SW 1271 (cell line): ENCODE results near the gene PRTFDC1.
A peak's percentile ranks its signal among the peaks of the same experiment; 100 is the strongest.
"Not testable (repeated sequence)": the region's sequence is repeated elsewhere in the genome, so short reads cannot be mapped to it uniquely, and the experiment has no call there.

Source experiments
- DNase-seq, 2 experiments: peaks; one replicate each; lab custom pipeline; 2025; lab: John Stamatoyannopoulos, UW

The PRTFDC1 gene

DNA sequence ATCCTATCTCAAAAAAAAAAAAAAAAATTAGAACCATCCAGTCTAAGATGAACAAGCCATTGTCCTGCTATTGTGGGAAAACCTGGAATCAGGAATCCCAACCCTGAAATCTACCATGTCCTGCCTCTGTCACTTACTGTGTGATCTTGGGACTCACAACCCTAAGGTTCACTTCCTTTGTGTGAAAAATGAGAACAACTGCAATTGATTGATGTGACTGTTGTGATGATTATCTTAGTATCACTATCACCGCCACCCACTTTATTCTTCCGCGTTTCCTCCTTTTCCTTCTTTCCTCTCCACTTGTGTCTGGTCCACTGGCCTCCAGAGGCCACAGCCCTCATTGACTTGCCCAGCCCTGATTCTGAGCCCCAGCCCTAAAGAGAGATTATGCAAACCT is 12.6 kb upstream of the PRTFDC1 start:
- no peak for DNase-seq

DNA sequence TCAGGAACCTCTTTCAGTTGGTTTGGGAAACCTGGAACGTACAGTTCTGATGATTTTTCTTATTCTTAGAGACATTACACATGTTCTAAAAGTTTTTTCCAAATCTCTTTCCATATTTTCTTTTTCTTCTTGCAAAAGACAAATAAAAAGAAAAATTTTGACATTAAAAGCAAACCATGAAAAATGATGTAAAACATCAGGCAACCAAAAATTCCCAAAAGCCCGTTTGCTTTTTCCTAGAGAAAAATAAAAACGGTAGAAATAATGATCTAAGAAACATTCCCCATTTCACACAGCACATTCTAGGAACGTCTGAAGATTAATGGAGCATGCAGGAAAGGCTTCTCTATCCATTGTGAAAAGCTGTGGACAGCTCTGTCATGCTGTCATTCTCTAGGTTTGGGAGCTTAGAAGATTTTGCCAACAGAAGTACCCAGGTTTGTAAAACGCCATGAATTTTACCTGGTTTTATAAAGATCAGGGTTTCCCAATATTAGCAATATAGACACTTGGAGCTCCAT is 11.2 kb upstream of the PRTFDC1 start:
- no peak for DNase-seq

DNA sequence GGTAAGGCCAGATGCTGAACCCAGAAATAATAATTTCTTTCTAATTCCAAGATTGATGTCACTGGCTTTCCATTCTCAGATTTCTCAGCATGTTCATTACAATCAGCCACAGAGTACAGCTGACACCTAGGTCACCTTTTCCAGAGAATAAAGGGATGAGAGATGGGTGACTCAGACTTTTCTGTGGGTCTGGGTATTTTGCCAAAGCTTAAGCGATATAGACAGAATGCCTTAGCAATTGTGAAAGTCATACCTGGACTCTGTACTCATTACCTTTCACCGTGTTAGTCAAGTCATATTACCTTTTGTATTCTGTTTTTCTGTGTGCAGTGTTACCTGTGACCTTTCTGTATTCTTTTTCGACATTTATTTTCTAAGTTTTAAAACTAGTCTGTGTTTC is 10.6 kb upstream of the PRTFDC1 start:
- no peak for DNase-seq

DNA sequence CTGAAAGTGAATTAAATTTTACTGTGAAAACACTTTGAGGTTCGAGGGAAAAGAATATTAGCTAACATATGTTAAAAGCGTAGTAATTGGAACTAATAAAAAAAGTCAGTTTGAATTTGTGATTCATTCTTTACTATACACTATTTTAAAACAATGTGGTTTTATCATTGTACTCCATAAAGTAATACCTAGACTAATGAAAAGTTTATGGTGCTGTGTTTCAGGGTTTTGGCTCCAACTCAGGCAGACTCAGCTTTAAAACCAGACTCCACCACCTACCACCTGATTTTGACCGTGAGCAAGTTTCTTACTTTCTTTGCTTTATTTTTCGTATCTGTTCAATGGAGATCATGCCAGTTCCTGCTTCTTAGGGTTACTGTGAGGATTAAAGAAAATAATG is 9.2 kb upstream of the PRTFDC1 start:
- no peak for DNase-seq

DNA sequence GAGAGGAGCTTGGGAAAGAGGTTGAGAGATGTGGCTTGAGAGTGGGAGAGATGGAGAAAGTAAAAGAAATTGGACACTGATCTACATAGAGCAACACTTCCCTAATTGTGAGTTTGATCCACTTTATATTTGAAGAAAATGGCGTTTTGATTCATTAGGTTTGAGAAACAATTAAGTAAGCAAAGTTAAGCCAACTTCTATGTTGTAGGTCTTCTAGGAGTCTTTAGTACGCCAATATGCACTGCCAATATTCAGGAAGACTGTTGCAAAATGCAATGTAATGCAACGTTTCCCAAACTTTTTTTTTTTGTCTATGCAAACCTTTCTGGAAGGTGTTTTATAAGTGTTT is 7.0 kb upstream of the PRTFDC1 start:
- DNase-seq, result no peak

DNA sequence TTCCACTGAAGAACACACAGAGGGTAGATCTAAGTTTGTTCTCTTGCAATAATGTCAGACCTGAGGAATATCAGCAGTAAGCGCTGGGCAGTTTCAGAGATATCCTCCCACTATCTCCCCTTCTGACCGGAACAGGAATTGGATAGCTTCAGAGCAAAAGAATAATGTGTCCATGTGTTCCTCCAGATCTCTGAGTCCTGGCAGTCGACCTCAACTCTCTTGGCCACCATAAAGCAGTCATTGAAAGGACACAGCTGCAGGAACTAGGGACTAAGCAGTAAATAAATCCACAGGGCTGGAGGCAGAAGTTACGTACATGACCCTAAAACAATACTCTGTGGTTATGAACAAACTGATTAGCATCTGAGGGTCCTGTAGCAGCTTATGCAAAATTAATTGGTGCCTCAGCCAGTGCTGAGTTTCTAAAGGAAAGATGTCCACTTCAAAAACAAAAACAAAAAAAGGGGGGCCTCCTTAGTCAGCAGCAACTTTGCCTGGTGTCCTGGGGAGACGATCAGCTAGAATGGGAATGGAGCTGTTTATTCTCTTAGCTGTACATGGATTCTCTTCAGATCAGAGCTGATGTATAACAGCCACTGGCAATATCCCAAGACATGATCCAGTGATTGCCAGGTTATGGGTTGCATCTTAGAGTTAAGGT is 6.4 kb upstream of the PRTFDC1 start:
- DNase-seq, result no peak

DNA sequence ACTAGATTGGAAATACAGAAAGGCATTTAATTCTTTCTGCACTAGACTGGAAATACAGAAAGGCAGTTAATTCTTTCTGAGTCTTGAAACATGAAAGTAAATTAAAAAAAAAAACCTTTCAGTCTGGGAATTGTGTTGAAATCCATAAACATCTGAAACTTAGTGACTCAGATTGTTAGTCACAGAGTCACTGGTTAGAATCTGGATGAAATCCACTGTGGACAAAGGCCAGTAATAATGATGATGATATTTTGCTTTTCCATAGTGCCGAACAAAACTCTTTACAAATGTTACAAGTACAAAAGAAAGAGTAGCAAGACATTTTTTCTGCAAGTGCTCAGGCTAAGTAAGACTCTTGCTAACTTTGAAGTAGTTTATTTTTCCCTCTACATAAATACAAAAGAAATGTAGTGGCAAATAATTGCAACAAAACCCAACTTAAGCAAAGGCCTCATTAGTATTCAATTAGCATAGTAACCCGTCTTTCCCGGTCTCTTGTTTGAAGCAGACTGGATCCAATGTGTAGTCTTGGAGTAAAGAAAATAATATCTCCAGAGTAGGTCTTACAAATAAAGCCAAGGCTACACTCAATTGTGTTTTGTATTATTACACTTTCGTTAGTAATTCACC is 5.8 kb upstream of the PRTFDC1 start:
- DNase-seq, result peak; percentile 5 to 45

DNA sequence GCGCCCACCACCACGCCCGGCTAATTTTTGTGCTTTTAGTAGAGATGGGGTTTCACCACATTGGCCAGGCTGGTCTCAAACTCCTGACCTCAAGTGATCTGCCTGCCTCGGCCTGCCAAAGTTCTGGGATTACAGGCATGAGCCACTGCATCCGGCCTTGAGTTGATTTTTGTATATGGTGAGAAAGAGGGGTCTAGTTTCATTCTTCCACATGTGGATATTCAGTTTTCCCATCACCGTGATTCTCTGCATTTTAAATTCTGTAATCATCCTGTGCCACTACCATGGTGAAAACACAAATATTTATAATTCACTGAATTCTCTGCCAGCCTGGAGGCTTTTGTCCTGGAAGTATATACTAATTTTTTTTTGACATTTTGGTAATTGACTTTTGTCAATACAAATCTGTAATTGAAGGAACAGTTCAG is 5.2 kb upstream of the PRTFDC1 start:
- DNase-seq, result not testable (repeated sequence)

DNA sequence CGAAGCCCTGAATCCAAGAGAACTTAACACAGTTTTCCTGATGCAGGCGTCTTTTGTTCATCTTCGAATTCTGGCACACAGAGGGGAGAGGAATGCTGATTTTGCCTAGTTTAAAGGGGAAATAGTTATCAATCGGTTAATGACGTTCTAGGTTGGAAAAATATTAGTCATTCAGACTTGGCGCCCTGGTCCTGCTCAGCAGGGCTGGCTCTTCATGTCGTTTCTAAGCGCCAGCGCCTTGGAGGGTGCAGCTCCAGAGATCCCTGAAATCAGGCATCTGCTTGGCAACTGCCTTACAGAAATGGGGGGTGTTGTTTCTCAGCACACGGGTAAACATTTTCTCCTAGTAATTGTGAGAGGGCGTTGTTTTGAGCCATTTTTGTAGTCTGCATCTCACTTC is 1.3 kb upstream of the PRTFDC1 start:
- no peak for DNase-seq

DNA sequence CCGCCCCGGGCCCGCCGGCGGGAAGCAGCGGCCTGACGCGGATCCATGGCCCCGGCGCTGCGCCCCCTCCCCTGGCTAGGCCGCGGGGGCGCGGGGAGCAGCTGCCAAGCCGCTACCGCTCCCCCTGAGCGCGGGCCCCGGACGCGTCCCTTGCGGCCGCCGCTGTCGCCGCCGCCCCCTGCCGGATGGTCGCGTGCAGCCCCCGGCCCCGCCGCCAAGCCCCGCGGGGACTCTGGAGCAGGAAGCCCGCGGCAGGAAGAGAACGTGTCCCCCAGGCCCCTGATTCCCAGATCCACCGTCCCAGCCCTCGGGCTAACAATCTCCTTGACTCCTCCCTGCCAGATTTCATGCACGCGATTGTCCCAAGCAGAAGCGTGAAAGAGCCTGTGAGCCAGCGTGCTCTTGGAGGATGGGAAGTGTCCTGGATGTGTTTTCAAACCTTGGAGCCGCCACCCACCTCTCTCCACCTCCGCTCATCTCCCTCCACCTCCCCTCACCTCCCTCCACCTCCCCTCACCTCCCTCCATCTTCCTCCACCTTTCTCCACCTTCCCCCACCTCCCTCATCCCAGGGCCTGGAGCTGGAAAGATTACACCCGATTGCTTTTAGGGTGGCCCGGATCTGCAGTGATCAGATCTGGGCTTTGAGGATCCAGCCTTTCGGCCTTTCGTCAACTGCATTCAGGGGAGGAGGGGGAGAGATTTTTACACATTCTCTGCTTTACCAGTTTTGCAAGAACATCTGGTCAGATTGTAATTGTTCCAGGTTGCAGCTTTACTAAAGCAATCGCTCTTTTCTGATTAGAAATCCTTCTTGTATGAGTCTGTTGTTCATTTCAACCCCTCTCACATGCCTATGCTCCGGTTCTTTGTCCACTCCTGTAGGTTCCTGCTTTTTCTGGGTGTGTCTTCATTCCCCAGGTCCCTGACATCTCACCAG is 570 bp upstream of the PRTFDC1 start:
- peak; percentile 5 to 49 for DNase-seq

DNA sequence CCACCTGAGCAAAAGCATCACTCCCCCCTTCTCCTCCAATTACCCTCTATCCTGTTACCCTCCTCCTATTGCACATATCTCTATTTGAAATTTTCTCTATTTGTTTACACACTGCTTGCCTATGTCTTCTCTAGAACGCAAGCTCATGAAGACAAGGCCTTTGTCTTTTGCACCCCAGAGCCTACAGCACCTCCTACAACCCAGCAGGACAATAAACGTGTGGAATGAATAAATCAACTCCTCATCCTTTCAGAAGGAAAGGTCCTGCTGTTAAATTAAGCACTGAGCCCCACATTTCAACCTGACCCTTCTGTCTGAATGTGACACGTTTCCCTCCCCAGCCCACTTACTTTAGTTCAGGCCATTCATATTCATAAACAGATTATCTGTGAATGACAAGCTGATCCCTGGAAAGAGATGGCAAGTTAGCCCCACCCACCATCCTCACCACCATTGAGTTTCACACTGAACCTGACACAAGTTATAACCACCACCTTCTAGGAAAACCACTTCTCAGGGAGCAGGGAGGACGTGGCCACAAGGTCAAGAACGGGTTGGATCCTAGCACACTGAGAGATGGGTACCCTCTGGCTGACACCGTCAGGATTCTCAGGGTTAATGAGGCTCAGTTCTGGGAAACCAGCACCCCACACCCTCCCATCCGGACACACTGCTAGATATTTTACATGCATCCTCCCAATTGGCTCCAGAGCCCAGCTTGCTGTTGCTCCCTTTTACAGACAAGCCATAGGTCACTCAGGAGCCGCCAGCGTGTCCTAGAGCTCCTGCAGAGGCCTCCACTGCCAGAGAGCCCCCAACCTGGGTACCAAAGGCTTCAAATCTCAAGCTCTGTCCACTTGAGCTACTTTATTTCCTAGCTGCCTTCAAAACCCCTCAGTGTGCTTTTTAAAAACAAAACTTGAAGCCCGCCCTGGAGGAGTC is 934 bp downstream of the PRTFDC1 start:
- peak; percentile 19 to 76 for DNase-seq

DNA sequence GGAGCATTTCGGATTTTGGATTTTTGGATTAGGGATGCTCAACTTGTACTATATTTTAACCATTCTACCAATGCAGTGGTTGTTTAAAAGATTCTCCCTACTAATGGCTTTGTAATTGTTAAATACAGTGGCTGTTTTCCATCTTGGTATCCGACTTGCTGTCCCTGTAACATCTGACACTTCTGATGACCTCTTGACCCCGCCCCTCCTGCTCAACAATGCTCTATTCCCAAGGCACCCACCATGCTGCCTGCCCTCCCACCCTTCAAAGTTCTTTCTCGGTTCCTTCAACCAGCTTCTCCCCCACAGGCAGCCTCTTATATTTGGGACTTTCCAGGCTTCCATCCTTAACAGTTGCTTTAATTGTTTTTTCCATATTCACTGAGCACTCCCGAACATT is 2.0 kb downstream of the PRTFDC1 start:
- no peak for DNase-seq

DNA sequence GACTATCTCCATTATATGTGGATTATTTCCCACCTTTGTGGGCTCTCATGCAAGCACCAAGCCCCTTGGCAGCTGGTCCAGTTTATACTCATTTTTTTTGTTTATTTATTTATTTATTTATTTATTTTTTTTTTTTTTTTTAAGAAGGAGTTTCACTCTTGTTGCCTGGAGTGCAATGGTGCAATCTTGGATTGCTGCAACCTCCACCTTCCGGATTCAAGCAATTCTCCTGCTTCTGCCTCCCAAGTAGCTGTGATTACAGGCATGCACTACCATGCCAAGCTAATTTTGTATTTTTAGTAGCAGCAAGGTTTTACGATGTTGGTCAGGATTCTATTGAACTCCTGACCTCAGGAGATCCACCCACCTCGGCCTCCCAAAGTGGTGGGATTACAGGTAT is 2.8 kb downstream of the PRTFDC1 start:
- no peak for DNase-seq

DNA sequence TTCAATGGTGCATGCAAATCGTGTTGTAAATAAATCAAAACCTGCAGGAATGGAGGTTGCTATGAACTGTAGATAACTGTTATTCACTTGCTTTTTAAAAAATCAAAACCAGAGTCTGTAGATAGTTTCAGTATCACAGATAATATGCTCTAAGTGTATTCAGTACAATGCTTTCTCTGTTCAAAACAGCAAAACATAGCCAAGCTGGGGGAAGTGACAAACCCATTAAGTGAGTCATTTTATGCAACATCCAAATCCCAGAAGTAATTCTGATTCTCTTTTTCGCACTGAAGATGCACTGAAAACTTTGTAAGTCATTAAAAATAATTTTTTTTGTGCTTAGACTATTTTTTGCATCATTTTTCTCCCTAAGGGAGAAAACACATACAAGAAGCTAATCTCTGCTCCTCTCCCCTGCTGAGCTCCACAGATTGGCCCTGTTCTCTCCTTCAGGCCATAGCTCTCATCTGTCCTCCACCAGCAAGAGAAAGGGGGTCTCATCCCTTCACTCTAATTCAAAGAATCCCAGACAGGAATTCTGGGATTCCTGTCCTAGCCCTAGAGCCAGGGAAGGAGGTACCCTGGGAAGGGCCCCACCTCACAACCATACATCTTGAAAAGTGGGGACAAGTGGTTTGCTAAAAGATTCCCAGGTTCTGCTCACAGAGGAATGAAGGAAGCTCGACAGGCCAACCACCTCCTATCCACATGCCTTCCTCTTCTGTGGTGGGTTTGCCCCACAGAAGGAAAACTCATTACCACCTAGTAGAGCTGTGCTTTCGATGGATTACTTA is 4.9 kb downstream of the PRTFDC1 start:
- DNase-seq, result peak; percentile 32 to 54

DNA sequence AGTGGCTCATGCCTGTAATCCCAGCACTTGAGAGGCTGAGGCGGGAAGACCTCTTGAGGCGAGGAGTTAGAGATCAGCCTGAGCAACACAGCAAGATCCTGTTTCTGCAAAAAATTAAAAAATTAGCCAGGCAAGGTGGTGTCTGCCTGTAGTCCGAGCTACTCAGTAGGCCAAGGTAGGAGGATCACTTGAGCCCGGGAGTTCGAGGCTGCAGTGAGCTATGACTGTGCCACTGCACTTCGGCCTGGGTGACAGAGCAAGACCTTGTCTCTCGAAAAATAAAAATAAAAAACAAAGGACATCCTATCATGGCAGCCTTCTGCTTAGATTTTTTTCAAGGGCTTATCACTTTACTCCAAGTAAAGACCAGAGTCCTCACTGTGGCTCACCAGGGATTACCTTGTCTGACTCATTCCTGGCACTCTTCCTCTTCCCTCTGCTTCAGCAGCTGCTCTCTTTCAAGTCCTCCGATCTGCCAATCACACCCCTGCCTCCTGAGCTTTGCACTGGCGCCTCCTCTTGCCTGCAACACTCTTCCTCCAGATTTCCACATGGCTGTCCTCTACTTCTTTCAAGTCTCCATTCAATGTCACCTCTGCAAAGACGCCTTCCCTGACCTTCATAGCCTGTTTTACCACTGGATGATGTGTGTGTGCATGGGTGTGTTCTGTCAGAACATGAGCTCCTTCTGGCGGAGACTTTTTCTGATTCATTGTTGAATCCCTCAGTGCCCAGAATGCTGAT is 7.7 kb downstream of the PRTFDC1 start:
- DNase-seq, result no peak

DNA sequence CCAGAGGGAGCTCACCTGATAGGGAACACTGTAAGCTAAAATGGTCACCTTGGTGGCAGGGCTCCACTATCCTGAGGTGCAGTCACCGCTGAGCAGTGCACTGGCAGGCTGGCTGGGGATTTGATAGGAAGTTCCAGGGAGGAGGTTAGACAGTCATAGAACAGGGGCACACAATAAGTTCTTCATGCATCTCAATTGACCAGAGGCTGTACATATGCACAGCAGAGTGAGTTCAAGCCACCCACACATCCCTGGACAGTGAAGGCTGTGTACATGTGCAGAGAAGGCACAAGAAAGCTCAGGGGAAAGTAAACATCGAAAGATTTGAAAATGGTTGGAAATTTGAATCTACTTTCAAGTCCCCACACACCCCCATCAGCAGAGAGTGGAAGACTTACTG is 13.9 kb downstream of the PRTFDC1 start:
- no peak for DNase-seq

DNA sequence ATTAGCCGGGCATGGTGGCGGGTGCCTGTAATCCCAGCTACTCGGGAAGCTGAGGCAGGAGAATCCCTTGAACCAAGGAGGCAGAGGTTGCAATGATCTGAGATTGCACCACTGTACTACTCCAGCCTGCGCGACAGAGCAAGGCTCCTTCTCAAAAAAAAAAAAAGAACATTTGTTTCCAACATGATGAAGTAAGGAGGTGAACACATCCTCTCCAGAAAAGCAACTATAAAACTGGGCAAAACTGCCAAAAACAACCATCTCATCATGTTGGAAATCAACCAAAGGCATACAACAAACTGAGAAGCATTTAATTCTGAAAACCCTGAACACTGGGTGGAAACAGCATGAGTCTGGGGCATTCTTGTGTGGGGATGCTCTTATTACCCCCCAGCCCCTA is 14.3 kb downstream of the PRTFDC1 start:
- no peak for DNase-seq

DNA sequence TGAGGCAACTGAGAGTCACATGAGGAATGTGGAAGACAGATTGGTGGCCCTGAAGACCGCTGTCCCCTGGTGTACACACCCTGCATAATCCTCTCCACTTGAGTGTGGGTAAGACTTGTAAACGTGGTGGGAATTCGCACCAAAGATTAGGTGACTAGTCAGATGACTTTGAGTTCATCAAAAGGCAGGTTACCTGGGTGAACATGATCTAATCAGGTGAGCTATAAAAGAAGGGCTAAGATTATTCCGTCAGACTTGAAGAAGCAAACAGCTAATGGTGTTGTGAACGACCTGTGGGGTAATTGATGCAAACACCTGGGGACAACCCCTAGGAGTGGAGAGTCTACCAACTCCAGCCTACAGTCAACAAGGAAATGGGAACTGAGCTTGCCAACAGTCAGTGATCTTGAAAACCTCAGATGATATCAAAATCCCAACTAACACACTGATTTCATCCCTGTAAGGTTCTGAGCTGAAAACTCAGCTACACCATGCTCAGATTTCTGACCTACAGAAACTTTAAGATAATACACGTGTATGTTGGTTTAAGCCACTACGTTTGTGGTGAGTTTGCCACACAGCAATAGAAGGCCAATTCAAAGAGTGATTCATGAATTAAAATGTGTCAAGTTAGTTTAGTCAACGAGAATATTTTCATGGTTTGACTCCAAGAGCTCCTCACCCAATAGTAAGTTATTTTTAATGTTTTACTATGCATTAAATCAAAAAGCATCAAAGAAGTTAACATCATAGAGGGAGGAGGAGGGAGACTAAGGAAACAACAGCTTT is 16.7 kb downstream of the PRTFDC1 start:
- no peak for DNase-seq

DNA sequence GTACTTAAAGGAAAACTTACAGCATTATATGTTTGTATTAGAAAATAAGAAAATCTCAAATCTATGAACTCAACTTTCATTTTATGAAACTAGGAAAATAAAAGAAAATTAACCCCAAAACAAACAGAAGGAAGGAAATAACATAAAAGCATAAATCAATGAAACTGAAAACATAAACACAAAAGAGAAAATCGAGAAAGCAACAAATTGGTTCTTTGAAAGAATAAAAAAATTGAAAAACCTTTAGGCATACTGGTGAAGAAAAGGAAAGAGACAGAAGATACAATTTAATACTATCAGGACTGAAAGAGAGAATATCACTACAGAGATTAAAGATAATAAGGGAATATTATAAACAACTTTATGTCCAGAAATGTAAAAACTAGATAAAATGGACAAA is 21.2 kb downstream of the PRTFDC1 start:
- DNase-seq, result no peak
